Measurements from ENCODE around the gene NEDD4L.
"Not testable (repeated sequence)": the region's sequence is repeated elsewhere in the genome, so short reads cannot be mapped to it uniquely, and the experiment has no call there.

NEDD4L gene

DNA sequence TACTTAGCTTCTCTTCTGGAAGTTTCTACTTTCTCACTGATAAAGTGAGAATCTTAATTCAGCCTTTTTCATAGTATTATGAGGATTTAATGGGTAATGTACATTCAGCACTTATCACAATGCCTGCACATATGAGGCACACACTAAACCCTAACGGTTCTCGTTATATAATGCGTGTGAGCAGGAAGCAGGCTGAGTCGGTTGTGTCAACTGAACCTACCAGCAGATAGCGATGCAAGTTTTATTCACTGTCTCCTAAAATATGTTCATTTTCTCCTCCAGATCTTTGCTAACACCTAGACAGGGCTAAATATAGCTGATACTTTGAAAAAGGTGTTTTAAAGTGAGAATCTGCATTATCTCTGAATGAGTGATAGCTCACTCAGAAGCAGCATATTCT lies 383.3 kb downstream of the NEDD4L start:
- no peak for DNase-seq (ENCODE audit: low read depth)

DNA sequence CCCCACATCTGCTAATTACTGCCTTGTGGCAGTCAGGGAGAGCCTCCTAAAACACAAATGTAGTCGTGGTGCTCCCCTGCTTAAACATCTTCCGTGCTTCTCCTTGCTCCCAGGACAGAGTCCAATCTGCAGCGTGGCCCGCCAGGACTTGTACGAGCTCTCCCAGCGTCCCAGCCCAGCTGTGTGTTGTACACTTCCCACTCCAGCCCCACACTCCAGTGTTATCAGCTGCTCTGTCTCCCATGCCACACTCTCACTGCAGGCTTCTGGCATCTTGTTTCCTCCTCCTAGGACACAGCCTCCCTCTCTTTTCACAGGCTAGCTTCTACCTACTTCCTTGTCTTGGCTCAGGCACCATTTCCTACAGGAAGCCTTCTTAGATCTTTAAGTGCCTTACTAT lies 385.4 kb downstream of the NEDD4L start:
- DNase-seq (ENCODE audit: low read depth) = no peak

DNA sequence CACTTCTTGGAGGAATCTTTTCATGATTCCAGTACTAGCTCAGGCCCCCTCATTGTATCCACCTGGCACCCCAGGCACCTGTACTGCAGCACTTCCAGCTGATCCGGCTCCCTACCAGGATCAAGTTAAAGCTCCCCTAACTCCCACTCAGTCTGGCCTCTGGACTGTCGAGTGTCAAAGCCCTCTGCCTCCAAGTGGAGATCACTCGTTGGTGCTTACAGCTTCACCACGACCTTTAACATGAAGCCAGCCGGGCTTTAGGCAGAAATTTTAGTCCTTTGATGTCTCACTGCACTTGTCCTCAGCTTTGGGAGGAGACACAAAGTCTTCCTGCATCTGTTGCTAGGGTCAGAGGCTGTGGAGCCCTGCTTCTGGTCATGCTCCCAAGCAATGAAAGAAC lies 387.2 kb downstream of the NEDD4L start:
- no peak for DNase-seq (ENCODE audit: low read depth)

DNA sequence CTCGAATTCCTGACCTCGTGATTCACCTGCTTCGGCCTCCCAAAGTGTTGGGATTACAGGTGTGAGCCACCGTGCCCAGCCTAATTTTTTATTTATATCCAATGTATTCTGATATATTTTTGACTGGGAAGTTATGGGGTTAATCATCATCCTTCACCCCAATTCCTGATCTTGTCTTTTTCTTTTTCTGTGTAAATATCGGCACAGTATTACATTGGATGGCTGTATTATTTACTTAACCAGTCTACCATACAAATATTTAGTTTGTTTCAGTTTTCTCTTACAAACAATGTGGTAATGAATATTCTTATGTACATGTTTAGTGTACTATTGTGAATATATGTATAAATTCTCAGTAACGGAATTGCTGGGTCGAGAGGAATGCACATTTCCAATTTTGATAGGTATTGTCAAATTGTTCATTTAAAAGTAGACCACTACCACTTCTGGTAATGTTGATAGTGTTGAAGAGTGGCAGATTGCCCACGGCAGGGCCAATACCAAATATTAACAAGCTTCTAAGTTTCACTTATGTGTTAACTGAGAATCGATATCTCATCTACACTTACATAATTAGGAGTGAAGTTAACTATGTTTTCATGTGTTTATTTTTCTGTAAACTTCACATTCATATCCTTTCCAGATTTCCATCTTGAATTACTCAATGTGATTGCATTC lies 388.2 kb downstream of the NEDD4L start:
- no peak for DNase-seq (ENCODE audit: low read depth)

DNA sequence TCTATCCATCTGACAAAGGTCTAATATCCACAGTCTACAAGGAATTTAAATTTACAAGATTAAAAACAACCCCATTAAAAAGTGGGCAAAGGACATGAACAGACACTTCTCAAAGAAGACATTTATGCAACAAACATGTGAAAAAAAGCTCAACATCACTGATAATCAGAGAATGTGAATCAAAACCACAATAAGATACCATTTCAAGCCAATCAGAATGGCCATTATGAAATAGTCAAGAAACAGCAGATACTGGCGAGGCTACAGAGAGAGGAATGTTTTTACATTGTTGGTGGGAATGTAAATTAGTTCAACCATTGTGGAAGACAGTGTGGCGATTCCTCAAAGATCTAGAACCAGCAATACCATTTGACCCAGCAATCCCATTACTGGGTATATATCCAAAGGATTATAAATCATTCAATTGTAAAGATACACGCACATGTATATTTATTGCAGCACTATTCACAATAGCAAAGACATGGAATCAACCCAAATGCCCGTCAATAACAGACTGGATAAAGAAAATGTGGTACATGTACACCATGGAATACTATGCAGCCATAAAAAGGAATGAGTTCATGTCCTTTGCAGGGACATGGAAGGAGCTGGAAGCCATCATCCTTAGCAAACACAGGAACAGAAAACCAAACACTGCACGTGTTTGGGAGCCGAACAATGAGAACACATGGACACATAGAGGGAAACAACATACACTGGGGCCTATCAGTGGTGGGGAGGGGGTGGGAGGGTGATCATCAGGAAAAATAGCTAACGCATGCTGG lies 391.4 kb downstream of the NEDD4L start:
- not testable (repeated sequence) for DNase-seq (ENCODE audit: low read depth)

DNA sequence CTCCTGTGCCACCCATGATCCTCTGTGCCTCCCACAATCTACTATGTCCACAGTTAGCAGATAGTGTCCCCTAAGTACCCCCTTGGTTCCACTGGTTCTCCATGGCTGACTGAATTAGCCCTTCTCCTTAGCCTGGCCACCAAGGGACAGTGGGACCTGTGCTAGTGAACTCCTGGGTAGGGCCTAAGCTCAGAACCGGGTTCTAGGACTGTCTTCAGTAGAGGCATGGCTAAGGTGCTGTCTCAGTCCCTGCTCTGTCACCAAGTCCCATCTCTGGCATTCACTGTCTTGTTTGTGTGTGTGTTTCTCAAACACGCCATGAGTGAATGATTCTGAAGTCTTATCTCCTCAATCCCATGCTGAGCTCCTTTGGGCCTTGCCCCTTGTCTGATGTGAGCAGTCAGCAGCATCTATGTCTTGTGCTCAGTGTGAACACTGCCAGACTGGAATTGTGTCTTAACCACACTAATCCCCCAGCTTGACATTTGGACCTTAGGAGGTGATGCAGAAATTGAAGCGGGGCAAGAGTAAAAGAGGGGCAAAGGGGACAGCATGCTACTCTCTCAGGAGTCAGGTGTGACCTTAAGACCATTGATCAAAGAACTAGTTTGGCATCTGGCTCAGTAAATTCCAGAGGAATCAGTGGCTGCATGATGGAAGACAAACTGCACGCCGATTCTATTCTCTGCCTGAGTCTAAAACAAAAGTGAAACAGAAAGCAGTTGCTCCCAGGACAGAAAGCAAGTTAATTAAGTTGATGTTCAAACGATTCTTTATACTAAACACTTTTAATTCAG lies 394.3 kb downstream of the NEDD4L start:
- DNase-seq (ENCODE audit: low read depth) = no peak

DNA sequence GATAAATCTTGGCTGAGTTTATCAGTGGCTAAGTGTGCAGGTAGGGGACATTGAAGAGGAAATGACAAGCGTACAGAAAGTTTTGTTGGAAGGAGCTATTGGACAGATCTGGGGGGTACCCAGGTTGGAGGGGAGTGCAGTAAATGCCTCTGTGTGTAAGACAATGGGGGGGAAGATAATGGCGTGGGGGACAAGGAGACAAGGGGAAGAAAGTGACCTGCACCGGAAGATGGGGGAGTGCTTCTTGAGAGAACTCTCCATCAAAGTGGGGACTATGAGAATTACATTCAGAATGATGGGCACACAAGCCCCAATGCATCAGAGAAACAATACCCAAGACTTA lies 394.9 kb downstream of the NEDD4L start:
- no peak for DNase-seq (ENCODE audit: low read depth)

DNA sequence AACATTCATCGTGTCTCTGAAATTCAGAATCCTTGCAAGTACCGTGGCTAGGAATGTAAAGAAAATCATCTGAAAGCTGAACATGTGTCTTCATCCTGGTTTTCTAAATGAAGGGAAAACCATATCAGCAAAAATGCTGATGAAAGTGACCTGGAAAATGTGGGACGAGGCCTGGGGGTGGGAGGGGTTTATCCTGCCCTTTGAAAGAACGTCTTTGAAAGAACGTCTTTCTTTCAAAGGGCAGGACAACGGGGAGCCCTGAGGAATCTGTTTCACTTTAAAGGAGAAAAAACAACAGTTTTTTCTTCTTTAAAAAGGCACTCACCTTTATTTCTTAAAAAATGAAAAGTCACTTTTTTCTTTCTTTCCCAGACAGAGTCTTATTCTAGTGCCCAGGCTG lies 399.6 kb downstream of the NEDD4L start:
- DNase-seq (ENCODE audit: low read depth) = no peak

DNA sequence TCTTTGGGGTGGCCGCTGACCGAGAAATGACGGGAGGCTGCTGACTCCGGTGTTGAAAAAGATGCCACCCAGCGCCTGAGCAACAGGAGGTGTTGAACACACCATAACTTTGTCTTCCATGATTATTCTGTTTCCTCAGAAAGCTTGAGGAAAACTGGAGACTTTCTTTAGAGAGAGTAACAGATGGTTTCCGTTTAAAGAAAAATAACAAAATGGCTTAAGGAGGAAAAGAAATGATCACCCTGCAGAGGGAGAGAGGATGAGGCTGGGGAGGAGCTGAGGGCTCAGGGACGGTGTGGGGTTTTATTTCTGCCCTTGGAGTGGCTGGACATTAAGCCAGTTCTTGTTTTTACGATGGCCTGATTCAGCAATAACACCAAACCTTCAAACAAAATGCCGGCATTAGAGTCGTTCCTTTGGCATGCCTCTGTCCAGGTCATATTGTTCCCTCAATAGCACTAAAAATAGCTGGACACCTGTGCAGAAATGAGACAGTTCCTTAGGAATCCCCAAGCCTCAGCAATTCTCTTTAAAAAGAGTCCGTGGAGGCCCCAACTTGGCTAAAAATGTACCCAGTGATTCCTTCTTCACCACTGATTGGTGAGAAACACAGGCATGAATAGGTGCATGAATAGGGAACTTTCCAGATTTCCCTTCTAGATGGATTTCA lies 402.5 kb downstream of the NEDD4L start:
- no peak for DNase-seq (ENCODE audit: low read depth)

DNA sequence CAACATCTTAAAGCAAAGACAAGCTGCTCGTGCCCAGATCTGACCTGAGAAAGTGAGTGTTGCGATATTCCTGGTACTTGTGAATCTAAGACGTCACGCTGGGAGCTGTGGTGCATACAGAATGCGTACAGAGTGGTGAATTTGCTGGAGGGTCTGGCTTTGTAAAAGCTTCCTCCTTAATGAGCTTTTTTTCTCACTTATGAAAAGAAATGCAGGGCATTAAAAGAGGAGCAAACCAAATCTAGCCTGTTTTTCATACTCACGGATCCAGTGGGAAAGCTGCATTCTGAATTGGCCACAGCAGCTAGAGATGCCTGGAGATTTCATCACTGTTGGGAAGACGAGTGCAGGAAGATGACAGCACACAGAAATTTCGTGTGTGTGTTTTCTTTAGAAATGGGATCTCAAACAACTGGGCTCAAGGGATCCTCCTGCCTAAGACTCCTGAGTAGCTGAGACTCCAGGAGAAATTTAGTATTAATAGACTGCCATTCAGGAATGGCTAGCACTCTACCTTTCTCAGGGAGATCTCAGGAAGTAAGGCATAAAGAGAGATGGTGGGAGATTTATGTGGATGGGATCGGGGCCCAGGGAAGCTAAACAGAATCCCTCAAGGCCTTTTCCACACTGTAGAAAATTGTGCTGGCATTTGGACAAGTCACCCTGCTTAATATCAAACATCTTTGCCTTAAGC lies 403.5 kb downstream of the NEDD4L start:
- DNase-seq (ENCODE audit: low read depth) = no peak

DNA sequence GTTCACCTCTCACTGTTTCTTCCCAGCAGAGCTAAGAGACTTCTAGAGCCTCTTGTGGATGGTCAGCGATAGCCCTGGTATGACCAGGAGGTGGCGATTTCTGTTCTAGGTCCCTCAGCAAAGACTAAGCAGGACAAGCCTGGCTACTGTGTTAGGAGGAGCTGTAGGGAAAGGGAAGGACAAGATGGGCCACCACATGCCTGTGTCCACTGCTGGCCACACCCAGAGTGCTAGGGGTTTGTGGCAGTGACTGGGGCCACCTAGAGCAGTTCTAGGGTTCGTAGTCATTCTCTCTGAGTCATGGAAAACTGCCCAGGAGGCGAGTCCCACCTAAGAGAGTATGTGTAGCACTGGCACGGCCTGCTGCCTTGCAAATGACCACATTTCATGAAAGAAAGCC lies 405.4 kb downstream of the NEDD4L start:
- DNase-seq (ENCODE audit: low read depth) = no peak
